K562 (cell line): ENCODE results near the gene METAP1D. TPM values are rescaled to one million over a fixed set of nuclear protein-coding genes. Genes with fewer than 3 reads are reported as not detected.
A peak's percentile ranks its signal among the peaks of the same experiment; 100 is the strongest.

Experiments
- ATAC-seq: fragments of 200-7000 bp; cut with Tn5 transposase; 3 replicates; pipeline ENCODE4 v1.9.1; 2020; ENCODE audit warnings: moderate library complexity
- BruUV-seq: library from RNA; stranded (reverse); fragments of 400-500 nt; replicated peaks from 2 replicates; lab custom pipeline; 2021; lab: Mats Ljungman, UMichigan
- CTCF ChIA-PET: fragments of 300-600 bp; formaldehyde crosslinking; extraction: SDS; loops from one replicate; lab custom pipeline; 2021; ENCODE audit warnings: low intra/inter-chr PET ratio; lab: Yijun Ruan, JAX
- POLR2A ChIA-PET: fragments of 300-600, 350-650 bp; sonication (Branson Sonifier 250); formaldehyde crosslinking; extraction: SDS; loops from one replicate; lab custom pipeline; 2021; ENCODE audit warnings: antibody characterized with exemption, inconsistent platforms; lab: Yijun Ruan, JAX
- DNase-seq, 4 experiments: peaks; one replicate each; pipeline versions ENCODE4 v3.0.0 to v3.0.0-alpha.2; 2011 to 2018; ENCODE audit warnings: low spot score in 3 of 4, mixed read lengths in 3 of 4; ENCODE audit errors: extremely low read depth in 1 of 4
- FAIRE-seq: peaks from 2 replicates; lab custom pipeline; 2011; peaks lifted over from hg19 to GRCh38; lab: Jason Lieb, UNC
- H2AFZ ChIP-seq: 2 replicates; pipeline ENCODE4 v1.6.0; 2011; ENCODE audit warnings: low read depth, low read length, control low read depth, inconsistent platforms
- H3K27ac ChIP-seq: fragments of 200-600 bp; 3 replicates; pipeline ENCODE4 v1.8.0; 2011; ENCODE audit warnings: low read depth, mild to moderate bottlenecking, control low read depth, inconsistent platforms, low read length, moderate library complexity, mixed read lengths; ENCODE audit errors: extremely low read depth
- H3K27me3 ChIP-seq, 2 experiments: fragments of 300-600 bp in 1 of 2; 2 replicates in 1 of 2; 3 replicates in 1 of 2; pipeline versions ENCODE4 v1.6.0 to v1.8.0; 2011; ENCODE audit warnings: inconsistent platforms in 2 of 2, low read length in 2 of 2, mild to moderate bottlenecking in 1 of 2, mixed read lengths in 1 of 2, moderate library complexity in 1 of 2; ENCODE audit not compliant: control insufficient read depth in 2 of 2, insufficient read depth in 2 of 2
- H3K36me3 ChIP-seq: fragments of 300-600 bp; 3 replicates; pipeline ENCODE4 v1.8.0; 2011; ENCODE audit warnings: mild to moderate bottlenecking, low read length, inconsistent platforms; ENCODE audit not compliant: control insufficient read depth, insufficient read depth
- H3K4me1 ChIP-seq, 2 experiments: fragments of 200-600 bp in 1 of 2; replicated peaks in 1 of 2; 2 replicates in 1 of 2; 3 replicates in 1 of 2; pipeline versions ENCODE4 v1.5.1 to v1.8.0; 2011; ENCODE audit warnings: inconsistent platforms in 2 of 2, low read length in 2 of 2, mild to moderate bottlenecking in 1 of 2, mixed read lengths in 1 of 2, moderate library complexity in 1 of 2; ENCODE audit not compliant: control insufficient read depth in 2 of 2, insufficient read depth in 2 of 2
- H3K4me2 ChIP-seq: 2 replicates; pipeline ENCODE4 v1.6.1; 2011; ENCODE audit warnings: low read length, control low read depth, inconsistent platforms, mixed read lengths; ENCODE audit not compliant: insufficient read depth
- H3K4me3 ChIP-seq: fragments of 200-600 bp; sonication (generic), shearing (Covaris generic); 2 replicates; pipeline ENCODE4 v1.5.1; 2016; ENCODE audit warnings: control low read depth, inconsistent platforms
- H3K79me2 ChIP-seq: fragments of 200-600 bp; 3 replicates; pipeline ENCODE4 v1.8.0; 2011; ENCODE audit warnings: low read length, inconsistent platforms; ENCODE audit not compliant: control insufficient read depth, insufficient read depth
- H3K9ac ChIP-seq, 2 experiments: 2 replicates each; pipeline versions ENCODE4 v1.6.0 to v1.6.1; 2011; ENCODE audit warnings: low read depth in 2 of 2, low read length in 2 of 2, control low read depth in 1 of 2, inconsistent platforms in 1 of 2, mild to moderate bottlenecking in 1 of 2, mixed read lengths in 1 of 2; ENCODE audit not compliant: insufficient read depth in 1 of 2
- H3K9me1 ChIP-seq: one replicate; pipeline ENCODE4 v1.6.0; 2011; ENCODE audit warnings: inconsistent platforms, mild to moderate bottlenecking, low read length, moderate library complexity; ENCODE audit not compliant: control insufficient read depth, insufficient read depth
- H3K9me3 ChIP-seq: replicated peaks from 2 replicates; pipeline ENCODE4 v1.5.1; 2011; ENCODE audit warnings: low read depth, low read length, inconsistent platforms; ENCODE audit not compliant: control insufficient read depth, insufficient read depth
- H4K20me1 ChIP-seq: replicated peaks from 2 replicates; pipeline ENCODE4 v1.6.1; 2011; ENCODE audit warnings: low read length, inconsistent platforms, mixed read lengths; ENCODE audit not compliant: control insufficient read depth, insufficient read depth
- ARID2 ChIP-seq: fragments of 450-650 bp; IDR thresholded peaks from 2 replicates; pipeline ENCODE4 v1.6.1; 2017; ENCODE audit warnings: antibody characterized with exemption, mild to moderate bottlenecking
- ELF1 ChIP-seq: fragments of 200-800 bp; sonication (Bioruptor generic); IDR thresholded peaks from 2 replicates; pipeline ENCODE4 v1.6.1; 2016; ENCODE audit warnings: missing genetic modification characterization, missing compliant biosample characterization
- ELF2 ChIP-seq: fragments of 250-450 bp; sonication (Bioruptor Pico); IDR thresholded peaks from 2 replicates; pipeline ENCODE4 v1.5.0; 2021; ENCODE audit warnings: mild to moderate bottlenecking
- ELK3 ChIP-seq: fragments of 450-650 bp; formaldehyde crosslinking; IDR thresholded peaks from 2 replicates; pipeline ENCODE4 v1.4.0; 2020; ENCODE audit warnings: mild to moderate bottlenecking
- ETS2 ChIP-seq: IDR thresholded peaks from 2 replicates; pipeline ENCODE4 v1.6.1; 2016; ENCODE audit warnings: borderline replicate concordance, missing genetic modification characterization, mild to moderate bottlenecking, moderate library complexity, missing compliant biosample characterization; ENCODE audit not compliant: poor library complexity, severe bottlenecking
- EWSR1 ChIP-seq: fragments of 450-650 bp; IDR thresholded peaks from 2 replicates; pipeline ENCODE4 v1.6.1; 2018; ENCODE audit warnings: borderline replicate concordance, mild to moderate bottlenecking, low read depth, moderate library complexity; ENCODE audit not compliant: partially characterized antibody
- FOXK2 ChIP-seq, 2 experiments: fragments of 450-650 bp; IDR thresholded peaks in 1 of 2; conservative IDR thresholded peaks in 1 of 2; 2 replicates each; pipeline ENCODE4 v1.6.1; 2016; ENCODE audit warnings: low read depth in 2 of 2, mild to moderate bottlenecking in 1 of 2
- GTF2E2 ChIP-seq: fragments of 200-800 bp; sonication (Bioruptor generic); IDR thresholded peaks from 2 replicates; pipeline ENCODE4 v1.6.1; 2016; ENCODE audit warnings: missing genetic modification characterization, missing compliant biosample characterization
- HCFC1 ChIP-seq: IDR thresholded peaks from 2 replicates; pipeline ENCODE4 v1.6.1; 2012; ENCODE audit warnings: low read depth, low read length, improper control_type of control experiment
- HDAC8 ChIP-seq: fragments of 450-650 bp; IDR thresholded peaks from 2 replicates; pipeline ENCODE4 v1.6.1; 2016; ENCODE audit warnings: mild to moderate bottlenecking, missing genetic modification characterization, moderate library complexity, missing compliant biosample characterization
- HLTF ChIP-seq: fragments of 450-650 bp; IDR thresholded peaks from 2 replicates; pipeline ENCODE4 v1.6.1; 2016
- ILK ChIP-seq: fragments of 450-650 bp; IDR thresholded peaks from 2 replicates; pipeline ENCODE4 v1.6.1; 2016; ENCODE audit warnings: missing genetic modification characterization, low read depth, mild to moderate bottlenecking, missing compliant biosample characterization, moderate library complexity, borderline replicate concordance
- KDM5B ChIP-seq: fragments of 200-600 bp; sonication (generic); IDR thresholded peaks from 2 replicates; pipeline ENCODE4 v1.6.1; 2012; ENCODE audit warnings: low read depth, mild to moderate bottlenecking, moderate library complexity, low read length, control low read depth, inconsistent platforms; ENCODE audit not compliant: insufficient replicate concordance
- MCM2 ChIP-seq: fragments of 450-650 bp; IDR thresholded peaks from 2 replicates; pipeline ENCODE4 v1.6.1; 2017; ENCODE audit warnings: low read depth, mild to moderate bottlenecking
- RBM39 ChIP-seq: fragments of 200-400 bp; formaldehyde crosslinking; optimal IDR thresholded peaks from 2 replicates; pipeline ENCODE3; 2018; ENCODE audit warnings: low read depth, low read length
- SNRNP70 ChIP-seq: fragments of 200-400 bp; formaldehyde crosslinking; optimal IDR thresholded peaks from 2 replicates; pipeline ENCODE3; 2017; ENCODE audit warnings: low read depth, low read length
- ZBTB7A ChIP-seq: IDR thresholded peaks from 2 replicates; pipeline ENCODE4 v1.6.1; 2011; ENCODE audit warnings: low read depth, mild to moderate bottlenecking, low read length, moderate library complexity, borderline replicate concordance; ENCODE audit not compliant: control insufficient read depth
- ZC3H8 ChIP-seq: fragments of 450-650 bp; IDR thresholded peaks from 2 replicates; pipeline ENCODE4 v1.6.1; 2017
- ZNF217 ChIP-seq: sonication (generic); formaldehyde crosslinking; IDR thresholded peaks from 2 replicates; pipeline ENCODE4 v1.8.0; 2022; ENCODE audit warnings: mild to moderate bottlenecking, missing genetic modification reagents
- ZNF263 ChIP-seq: sonication (generic); formaldehyde crosslinking; IDR thresholded peaks from 2 replicates; pipeline ENCODE4 v1.8.0; 2022; ENCODE audit warnings: mild to moderate bottlenecking, missing genetic modification reagents, borderline replicate concordance
- WGBS: fragments of 100-300 bp; shearing (Covaris generic); methylation state at CpG from one replicate; pipeline ENCODE4 v1.1.6; 2016; ENCODE audit warnings: low coverage, mixed read lengths; ENCODE audit not compliant: insufficient coverage; ENCODE audit errors: missing lambda C conversion rate; 5-methylcytosine and 5-hydroxymethylcytosine counted together
- in situ Hi-C: fragments of 300-500 bp; cut with MboI; formaldehyde crosslinking; loops from 4 replicates; pipeline ENCODE4 v1.15.0; 2018; ENCODE audit warnings: inconsistent platforms, mixed read lengths
- intact Hi-C: fragments of 100-400 bp; cut with micrococcal nuclease; formaldehyde crosslinking; loops from 2 replicates; pipeline ENCODE4 v1.14.2; 2022
- polyA plus RNA-seq, 8 experiments: library from polyadenylated mRNA; depleted of rRNA in 4 of 8; stranded (reverse) in 5 of 8; unstranded in 3 of 8; fragments of >200 nt; fragmentation: Nextera tagmentation in 2 of 8; fragmentation: Illumina TruSeq in 1 of 8; extraction: Ambion mirVana in 2 of 8; extraction: Trizol in 1 of 8; gene quantifications; 2 replicates each; pipeline versions ENCODE4 v1.2.1 to v1.2.3, GENCODE V29; 2011 to 2014; ENCODE audit warnings: inconsistent platforms in 1 of 8, missing spikeins in 1 of 8
- total RNA-seq, 7 experiments: library from RNA; depleted of rRNA in 6 of 7; stranded (reverse); fragments of >200 nt in 6 of 7; fragmentation: Illumina TruSeq in 2 of 7; extraction: Trizol in 2 of 7; gene quantifications; 2 replicates each; pipeline versions ENCODE4 v1.2.1 to v1.2.3, GENCODE V29; 2011 to 2021; ENCODE audit warnings: low replicate concordance in 1 of 7
- TF ChIP-seq, protein P1 (sequence below): IDR thresholded peaks from 2 replicates; pipeline ENCODE4 v1.6.1; 2012; ENCODE audit warnings: low read depth, low read length, improper control_type of control experiment, borderline replicate concordance

The METAP1D gene
- total and polyA plus RNA-seq, 9 of the 15 experiments (the other 6 are each of a cell fraction or from before 2014, with no cell fraction given), result 8.0 to 23.4 (median 15.7) TPM

GRCh38 chr2:171963198-171963597, 36.6 kb upstream of the METAP1D start (continued):
- TF ChIP-seq FOXK2 (conservative IDR thresholded peaks at IDR 0.05 in 1 of 2, IDR thresholded peaks at IDR 0.05 in 1 of 2; ENCODE audit: low read depth in 2 of 2) (no peak), ZBTB7A (no peak), ELK3 (CRISPR knock-in tag) (no peak)

DNA sequence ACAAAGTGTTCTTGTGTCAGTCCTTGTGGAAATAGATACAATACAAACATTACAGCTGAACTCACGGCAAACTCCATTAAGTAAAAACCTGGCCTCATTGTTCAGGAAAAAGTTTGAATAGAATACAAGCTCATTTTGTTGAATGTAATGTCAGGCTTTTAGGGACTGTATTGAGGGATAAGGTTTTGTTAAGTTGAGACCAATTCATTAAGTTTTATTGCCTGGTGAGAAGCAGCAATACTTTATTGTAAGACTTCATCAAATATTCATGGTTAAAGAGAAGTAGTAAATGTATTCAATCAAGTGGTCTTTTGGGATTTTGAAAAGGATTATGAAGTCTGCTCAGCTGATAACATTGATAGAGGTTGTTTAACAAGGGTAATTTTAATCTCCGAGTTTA, 35.4 kb upstream of the METAP1D start:
- in situ Hi-C loops (no loop called here), intact Hi-C loops (no loop called here)
- ChIA-PET CTCF (no interaction called here), POLR2A (interaction anchor here (0.7 to 1.2 kb wide), 2 partner anchors 25 to 41 kb away, joined by 3 to 5 read pairs; no protein-coding TSS in a partner anchor)
- no TSS peak for BruUV-seq
- no peak overlapping the region for H3K27ac ChIP-seq
- H3K36me3 ChIP-seq, result peaks cover 62% of the 10 kb centered on the region
- H3K4me2 ChIP-seq, result no peak overlapping the region
- peak; percentile 29 for FAIRE-seq
- no peaks in the 10 kb centered on the region for H3K4me1 ChIP-seq
- H2AFZ ChIP-seq, result no peak overlapping the region
- H3K27me3 ChIP-seq, result no peaks in the 10 kb centered on the region
- H3K9me3 ChIP-seq, result no peaks in the 10 kb centered on the region
- H3K9ac ChIP-seq, result no peak overlapping the region
- no peak for ATAC-seq
- peaks cover 11% of the 10 kb centered on the region; the same call in 2 of the 3 replicates for H3K79me2 ChIP-seq
- no peak overlapping the region for H3K4me3 ChIP-seq
- DNase-seq, result no peak
- no peaks in the 10 kb centered on the region for H3K9me1 ChIP-seq
- no peaks in the 10 kb centered on the region for H4K20me1 ChIP-seq
- 86% methylated on average over 2 of the region's 2 CpGs for WGBS
- TF ChIP-seq ARID2 (no peak), ZNF263 (CRISPR knock-in tag) (no peak), HLTF (no peak), RBM39 (no peak), KDM5B (no peak), EWSR1 (no peak), ETS2 (no peak), ILK (tag) (no peak), ZNF217 (no peak), SNRNP70 (no peak), GTF2E2 (tag) (no peak), ELF2 (CRISPR knock-in tag) (no peak), HCFC1 (no peak), MCM2 (no peak), ZC3H8 (no peak), ELF1 (no peak), HDAC8 (tag) (no peak)
- TF ChIP-seq, protein P1, sequence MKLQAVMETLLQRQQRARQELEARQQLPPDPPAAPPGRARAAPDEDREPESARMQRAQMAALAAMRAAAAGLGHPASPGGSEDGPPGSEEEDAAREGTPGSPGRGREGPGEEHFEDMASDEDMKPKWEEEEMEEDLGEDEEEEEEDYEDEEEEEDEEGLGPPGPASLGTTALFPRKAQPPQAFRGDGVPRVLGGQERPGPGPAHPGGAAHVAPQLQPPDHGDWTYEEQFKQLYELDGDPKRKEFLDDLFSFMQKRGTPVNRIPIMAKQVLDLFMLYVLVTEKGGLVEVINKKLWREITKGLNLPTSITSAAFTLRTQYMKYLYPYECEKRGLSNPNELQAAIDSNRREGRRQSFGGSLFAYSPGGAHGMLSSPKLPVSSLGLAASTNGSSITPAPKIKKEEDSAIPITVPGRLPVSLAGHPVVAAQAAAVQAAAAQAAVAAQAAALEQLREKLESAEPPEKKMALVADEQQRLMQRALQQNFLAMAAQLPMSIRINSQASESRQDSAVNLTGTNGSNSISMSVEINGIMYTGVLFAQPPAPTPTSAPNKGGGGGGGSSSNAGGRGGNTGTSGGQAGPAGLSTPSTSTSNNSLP, result no peak
